HG03175 (cell line): ENCODE data around the gene PELI2.

ENCODE experiments used
- ATAC-seq: cut with Tn5 transposase; IDR thresholded peaks from one replicate; pipeline ENCODE4 v1.9.1; 2021; ENCODE audit warnings: mild to moderate bottlenecking, moderate library complexity; ENCODE audit not compliant: unreplicated experiment

The PELI2 gene

DNA sequence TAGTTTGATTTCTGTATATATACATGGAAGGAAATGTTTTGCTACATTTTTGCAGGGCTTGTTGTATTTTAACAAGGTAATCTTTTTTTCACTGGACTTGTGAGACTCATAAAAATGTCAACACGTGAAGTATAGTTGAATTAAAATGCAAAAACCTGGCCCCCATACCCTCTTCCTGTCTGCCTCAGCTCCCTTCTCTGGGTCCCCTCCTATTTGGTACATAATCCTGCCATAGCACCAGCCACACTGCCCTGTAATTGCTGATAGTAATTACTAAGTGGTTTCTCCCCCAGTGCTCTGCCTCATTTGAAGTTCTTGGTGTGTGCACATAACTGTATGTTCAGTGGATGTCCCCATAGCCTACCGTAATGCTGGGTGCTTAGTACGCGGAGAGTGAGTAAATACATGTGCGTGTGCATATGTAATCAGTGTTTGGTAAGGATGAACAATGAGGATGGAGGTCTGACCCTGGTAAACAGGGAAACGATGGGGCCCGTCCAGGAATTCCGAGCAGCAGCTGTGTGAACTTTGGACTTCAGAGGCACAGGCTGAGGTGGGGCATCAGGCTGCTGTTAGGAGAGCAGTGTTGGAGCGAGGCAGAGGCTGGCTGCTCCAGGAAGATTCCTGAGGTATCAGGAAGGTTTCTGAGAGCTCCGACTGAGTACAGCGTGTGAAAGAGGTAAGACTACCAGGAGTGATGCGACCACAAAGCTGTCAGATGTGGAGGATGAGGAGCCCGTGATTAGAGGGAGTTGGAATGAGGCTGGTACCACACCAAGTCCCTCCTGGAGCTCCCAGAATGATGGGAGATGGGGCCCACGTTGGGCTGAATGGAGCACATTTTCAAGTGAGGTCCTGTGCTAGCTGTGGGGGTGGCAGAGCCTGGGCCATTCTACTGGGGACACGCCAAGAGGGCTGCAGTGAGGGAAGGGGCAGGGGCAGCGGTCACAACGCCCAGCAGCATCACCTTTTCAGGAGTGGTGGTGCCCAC, 106.8 kb downstream of the PELI2 start:
- no peak for ATAC-seq

DNA sequence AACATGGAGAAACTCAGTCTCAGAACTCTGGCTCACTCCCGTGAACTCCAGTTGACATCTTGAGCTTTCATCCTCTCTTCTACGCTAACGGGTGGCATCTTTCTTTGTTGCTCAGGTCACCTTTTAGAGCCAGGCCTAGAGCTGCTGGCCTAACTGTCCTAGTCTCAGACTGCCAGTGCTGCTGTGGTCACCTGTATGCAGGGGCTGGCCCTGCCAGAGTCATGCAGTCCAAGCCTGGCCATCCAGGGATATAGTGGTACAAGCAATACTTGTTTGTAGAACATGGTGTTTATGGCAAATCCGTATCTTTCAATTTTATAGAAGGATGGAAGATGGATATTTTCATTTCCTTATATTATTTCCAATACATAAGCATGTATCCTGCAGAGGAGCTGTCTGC, 117.2 kb downstream of the PELI2 start:
- no peak for ATAC-seq

DNA sequence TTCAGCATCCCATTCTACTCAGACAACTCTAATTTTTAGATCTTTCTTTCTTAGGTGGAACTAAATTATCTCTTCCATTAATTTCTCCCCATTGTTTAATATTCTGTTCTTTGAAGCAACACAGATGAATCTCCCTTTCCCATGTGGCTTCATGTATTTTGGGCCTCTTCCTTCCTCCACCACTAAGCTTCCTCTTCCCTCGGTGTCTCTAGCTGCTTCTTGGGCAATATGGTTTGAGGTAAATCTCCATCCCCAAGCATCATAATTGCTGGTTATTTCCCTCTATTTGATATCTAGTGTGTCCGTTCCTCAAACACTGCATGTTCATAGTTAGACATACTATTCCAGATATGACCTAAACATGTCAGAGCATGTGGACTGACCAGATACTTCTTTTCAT, 119.2 kb downstream of the PELI2 start:
- ATAC-seq, result no peak

DNA sequence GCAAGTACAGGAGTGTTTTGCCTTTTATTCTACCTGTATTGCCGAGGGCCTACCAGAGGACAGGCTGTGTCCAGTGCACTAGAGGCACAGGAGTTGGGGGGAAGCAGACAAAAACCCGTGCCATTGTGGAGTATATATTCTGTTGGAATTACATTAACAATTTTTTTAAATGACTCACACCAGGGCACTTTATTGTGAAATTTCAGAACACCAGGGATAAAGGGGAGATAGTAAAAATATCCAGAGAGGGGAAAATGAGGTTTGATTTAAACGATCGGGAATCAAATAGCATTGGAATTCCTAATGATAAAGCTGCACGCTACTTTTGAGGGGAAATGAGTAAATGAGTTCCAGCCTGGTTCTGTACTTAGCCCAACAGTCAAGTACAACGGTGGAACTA, 123.2 kb downstream of the PELI2 start:
- no peak for ATAC-seq

DNA sequence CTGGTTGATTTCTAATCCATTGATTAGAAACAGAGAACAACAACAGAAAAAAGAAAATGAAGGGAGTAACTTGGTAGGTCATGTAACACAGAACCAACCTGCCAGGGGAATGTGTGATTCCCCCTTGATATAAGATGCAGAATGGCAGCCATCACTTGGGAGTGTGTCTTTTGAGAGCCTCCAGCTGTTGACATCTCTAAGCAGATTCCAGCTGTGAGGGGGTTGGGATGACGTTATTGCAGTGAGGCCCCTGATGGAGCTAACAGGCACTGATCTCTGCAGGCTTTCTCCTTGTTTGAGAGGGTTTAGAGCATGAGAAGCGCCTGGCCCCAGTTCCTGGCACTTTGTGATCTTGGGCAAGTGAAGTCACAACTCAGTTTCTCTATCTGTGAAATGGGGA, 124.9 kb downstream of the PELI2 start:
- no peak for ATAC-seq

DNA sequence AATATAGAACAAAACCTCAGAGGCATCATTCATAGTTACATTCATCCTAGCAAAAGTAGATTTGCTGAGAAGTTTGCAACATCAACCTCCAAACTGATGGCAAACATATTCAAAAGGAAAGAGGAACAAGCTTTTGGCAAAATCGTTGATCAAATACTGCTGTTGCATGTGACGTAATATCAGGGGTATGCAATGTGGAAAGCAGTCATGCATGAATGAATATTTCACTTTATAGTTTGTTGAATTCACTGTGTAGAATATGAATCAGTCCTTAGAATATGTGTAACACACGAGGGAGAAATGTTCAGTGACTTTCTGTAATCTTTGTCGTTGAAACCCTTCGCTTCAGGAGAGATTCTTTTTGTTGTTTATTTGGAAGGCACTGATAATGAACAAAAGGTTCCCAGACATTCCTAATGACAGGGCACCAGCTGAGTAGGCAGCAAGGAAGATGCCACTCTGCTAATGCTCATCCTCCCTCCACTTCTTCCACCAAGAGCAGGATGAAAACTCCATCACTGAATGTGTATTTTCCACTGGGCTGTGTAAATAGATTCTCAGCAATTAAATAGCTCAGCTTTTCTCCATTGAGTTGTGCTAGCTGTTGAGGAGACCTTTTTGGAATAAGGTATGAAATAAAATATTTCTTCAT, 126.1 kb downstream of the PELI2 start:
- ATAC-seq, result no peak

DNA sequence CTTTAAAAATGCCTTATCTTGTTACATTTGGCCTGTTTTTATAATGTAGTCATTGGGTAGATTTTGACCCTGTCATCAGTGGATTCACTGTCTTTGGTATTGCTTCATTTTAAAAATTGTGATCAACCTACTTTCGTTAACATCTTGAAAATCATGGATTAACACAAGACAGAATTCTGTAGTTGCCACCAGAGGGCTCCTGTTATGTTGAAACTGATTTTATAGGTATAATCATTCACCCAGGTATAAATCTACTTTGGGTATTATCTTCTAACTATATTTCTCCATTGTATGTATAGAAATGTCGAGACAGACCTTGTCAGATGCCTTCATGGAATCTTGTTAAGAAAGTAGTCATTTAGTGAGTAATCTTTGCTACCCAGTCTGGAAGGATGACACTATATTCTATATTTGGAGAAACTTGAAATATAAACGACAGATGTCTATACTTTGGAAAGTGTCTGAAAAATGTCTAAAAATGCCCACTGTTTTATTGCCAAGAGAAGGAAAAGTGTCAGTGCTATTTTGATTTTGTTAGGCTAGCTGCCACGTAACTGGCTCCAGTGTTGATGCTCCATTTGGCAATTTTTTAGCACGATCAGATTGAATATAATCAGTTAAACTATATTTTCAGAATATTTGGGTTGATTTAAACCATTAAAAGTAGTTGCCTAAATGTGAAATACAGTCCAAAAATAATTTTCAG, 129.4 kb downstream of the PELI2 start:
- no peak for ATAC-seq

DNA sequence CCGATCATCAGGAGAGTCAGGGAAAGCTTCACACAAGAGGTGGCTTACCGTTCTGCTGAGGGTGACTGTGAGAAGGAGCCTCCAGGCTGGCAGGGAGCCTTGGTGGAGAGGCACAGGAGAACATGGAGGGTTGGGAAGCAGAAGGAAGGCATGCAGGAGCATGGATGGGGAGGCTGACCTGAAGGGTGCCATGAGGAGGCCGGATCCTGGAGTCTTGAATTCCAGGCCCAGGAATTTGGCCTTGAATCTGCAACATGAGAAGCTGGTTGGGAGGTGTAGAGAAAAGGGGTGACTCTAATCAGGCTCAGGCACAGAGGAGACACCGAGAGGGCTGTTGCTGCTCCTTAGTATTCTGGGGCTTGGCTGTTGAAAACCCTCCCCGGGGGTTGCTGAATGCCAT, 130.2 kb downstream of the PELI2 start:
- ATAC-seq, result no peak

DNA sequence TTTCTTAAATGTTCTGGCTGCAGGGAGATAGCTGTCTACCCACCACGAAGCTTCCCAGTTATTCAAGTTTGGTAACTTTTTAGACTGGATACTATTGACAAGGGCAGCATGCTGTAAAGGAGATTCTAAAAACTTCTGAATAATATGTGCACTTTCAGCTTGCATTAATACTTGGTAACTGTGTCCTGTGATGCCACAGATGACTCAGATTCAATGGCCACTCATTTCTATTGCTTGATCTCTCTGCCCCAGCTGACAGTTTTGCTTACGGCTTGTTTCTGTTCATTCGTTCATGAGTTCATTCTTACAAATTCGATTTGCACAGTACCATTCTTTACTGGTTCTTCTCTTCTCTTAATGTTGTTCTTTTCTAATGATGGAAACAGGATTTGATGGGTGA, 142.8 kb downstream of the PELI2 start:
- ATAC-seq, result no peak

DNA sequence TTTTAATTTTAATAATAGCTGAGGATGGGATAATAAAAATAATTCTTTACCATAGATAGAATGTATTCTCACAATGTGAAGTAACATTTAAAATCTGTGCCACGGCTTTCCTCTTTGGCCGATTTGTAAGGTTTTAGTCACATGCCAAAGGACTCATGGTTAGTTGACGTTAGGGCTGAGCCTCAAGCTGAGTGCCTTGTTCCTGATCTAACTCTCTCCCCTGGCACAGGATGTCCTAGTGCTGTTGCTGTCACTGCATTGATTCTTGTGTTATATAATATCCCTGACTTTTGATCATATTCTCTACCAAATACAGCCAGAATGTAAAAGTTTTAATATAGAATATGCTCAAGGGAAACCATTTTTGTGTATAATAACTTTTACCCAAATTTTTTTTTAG, 144.3 kb downstream of the PELI2 start:
- no peak for ATAC-seq

DNA sequence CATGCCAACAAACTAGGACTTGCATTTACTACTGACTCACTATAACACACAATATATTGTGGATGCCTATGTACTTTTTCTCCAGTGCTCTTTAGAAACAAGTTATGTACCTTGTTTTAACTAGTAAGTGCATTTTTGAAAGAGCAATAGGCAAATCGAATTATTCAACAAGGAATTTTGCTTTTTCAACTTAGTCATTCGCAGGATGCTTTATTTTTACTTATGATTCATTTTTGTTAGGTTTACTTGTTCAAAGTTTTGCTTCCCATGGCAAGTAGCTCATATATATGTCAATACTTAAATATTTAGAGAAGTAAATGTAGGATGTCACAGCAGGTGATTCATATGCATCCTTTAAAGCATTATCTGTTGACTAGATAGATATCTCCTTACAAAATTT, 149.8 kb downstream of the PELI2 start:
- ATAC-seq, result no peak

DNA sequence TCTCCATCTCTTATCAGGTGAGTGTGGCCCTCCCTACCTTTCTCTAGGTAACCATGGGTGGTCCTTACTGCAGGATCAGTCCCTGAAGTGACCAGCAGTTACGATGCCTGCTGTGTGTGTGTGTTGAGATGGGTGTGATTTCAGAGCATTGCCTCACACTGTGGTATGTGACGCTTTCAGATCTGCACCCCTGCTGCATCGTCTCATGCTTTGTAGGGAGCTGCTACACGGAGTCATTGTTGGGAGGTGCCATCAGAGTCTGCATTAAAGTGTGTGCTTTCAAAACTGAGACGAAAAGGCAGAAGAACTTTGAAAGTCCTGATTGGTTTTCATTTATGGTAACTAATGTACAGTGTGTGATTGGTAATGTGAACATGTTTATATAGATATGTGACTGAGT, 150.5 kb downstream of the PELI2 start:
- ATAC-seq, result no peak

DNA sequence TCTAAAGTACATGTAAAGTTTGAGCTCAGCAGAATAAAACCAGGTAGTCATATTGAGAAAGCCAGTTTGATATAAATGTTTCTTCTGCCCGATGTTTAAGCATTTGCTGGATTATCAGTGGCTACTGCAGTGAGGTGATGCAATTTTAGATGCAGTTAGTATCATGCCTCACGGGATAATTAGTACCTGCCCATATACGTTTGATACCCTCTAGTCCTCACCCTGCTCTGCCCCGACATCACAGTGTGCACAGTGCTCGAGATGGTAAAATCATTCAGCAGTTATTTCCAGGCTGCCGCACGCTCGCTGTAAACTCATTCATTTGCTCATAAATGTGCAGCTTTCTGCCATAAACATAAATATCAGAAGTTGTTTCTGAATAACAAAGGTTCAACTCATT, 152.7 kb downstream of the PELI2 start:
- ATAC-seq, result no peak

DNA sequence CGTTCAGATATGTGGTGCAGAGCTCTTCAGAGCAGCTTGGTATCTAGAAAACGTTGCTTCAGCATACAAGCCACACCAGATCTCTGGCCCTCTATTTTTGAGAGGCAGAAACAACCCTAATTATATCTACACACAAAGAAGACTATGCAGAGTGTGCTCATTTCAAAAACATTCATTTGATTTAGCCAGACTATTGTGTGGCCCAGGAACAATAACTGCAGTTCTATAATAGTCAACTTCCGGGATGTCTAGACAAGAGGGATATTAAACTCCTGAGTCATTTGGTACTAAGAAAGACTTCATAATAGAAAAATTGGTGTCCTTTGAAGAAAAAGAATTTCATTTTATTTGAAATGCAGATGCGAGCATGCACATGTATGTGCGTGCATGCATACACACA, 153.8 kb downstream of the PELI2 start:
- no peak for ATAC-seq

DNA sequence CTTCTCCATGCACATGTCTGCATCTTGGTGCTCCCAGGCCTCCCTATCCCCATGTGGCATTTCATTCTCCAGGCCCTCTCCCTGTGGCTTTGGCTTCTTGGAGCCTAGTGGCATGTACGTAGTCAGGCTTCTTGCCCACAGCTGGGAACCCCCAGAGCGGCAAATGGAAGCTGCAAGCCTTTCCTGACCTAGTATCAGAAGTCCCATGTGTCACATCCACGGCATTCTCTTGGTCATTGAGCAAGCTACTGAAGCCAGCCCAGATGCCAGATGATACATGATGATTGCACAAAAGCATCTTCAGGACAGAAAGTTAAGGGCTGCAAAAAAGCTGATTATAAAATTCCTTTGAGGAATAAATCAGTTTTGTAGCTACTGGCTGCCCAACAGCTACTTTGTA, 154.9 kb downstream of the PELI2 start:
- no peak for ATAC-seq

DNA sequence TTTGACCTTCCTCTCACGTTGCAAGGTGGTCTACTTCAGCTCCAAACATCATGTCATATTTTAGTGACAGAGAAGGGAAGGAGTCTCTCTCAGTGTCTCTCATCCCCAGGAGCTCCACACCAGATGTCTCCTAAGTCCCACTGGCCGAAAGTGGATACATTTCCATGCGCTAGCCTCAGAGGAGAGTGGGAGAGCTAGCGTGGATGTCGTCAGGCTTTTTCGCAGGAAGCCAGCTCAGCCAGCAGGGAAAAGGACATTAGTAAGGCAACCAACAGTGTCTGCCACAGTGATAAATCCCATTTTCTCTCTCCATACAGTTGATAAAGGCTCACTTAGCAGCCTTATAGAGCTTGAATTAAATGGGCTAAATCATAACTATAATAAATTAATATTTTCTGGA, 155.7 kb downstream of the PELI2 start:
- no peak for ATAC-seq

DNA sequence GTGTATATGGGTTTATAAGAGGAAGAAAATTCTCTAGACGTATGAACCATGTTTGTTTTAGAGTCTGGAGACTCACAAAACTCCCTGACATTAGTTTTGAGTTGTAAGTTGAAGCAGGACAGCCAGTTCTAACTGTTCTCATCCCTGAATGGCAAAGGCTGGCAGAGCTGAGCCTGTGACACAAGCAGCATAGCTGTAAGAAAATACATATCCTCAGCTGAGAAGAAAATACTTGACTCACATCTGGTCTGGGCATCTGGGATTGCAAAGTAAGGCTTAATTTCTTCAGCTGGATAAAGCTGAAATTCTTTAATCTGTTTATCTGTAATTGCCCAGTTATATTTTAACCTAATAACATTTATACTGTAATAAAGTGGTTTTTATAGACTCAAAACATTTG, 156.3 kb downstream of the PELI2 start:
- no peak for ATAC-seq

DNA sequence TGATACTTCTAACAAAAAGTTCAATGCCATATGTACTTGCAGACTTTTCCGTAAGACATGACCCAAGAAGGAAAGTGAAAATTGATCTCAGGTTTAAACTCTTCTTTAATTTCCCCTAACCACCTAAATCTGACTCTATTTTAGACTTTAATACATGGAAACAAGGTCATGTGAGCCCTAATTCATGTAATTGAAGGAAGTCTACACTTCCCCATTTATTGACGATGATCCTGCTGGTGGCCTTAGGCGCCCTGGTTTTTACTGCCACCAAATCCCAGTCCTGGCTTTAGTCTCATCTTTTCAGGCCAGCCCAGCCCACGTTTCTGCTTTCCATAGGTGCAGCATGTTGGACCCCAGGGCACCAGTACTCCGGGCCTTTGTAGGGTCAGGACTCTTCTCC, 157.9 kb downstream of the PELI2 start:
- no peak for ATAC-seq

DNA sequence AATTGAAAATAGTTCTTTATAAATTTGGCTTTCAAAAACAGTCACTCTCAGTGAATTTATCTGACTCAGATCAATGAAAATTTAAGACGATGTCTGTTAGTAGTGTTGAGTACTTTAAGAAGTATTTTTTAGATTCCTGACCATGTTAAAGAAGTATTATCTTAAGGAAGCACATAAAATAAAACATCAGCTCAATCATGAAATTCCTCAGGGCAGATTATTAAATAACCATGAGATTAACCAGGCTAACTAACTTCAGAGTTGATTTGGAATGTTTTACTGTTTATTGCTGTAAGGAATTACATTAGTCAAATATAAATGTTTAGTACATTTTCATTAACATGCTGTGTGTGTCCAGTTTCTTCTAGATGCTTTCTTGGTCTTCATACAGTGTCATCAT, 160.2 kb downstream of the PELI2 start:
- no peak for ATAC-seq

DNA sequence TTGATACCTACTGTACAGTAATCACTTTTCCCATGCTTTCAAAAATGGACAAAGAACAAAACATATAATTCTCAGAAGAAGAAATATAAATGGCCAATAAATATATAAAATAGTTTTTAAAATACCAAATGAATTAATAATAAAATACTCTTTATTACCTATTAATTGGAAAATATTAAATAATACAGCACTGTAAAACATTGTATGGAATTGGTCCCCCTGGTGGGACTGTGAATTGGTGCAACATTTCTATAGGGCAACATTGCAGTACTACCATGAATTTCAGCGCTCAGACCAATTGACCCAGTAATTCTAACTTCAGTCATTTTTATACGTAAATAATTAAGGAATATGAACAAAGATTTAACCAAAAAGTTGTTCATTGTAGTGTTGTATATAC, 162.6 kb downstream of the PELI2 start:
- ATAC-seq, result no peak

DNA sequence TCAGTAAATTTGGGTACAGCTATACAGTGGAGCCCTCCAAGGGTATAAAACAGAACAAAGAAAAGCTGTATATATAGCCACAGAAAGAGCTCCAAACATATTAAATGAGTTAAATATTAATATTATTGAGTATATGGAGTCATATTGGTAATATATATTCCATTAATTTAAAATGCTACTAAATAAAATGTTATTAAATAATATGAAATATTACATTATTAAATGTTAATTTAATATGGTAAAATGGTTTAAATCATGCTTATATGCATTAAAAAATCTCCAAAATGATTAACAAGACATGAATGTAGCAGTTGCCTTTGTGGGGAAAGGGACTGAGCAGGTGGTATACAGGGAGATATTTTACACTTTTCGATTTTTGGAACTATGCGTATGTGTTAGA, 164.0 kb downstream of the PELI2 start:
- no peak for ATAC-seq

DNA sequence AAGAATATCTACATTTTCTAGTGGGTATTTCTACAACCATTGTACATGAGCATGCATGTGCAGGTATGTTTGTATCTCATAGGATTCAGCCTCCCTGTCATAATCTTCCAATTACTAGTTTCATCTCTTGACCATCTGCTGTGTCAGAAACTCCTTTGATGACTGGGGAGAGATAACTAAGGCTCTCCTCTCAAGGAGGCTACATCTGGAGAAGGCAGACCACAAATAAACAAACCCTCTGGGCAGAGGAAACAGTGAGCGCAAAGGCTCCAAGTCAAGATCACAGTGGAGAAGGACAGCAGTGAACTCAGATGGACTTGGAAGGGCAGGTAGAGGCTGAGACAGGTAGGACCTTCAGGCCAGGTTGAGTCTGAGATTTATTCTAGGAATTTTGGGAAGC, 166.4 kb downstream of the PELI2 start:
- no peak for ATAC-seq
